GM23248 (cell line): Measurements from ENCODE around the gene NTHL1. TPM values are rescaled to one million over a fixed set of nuclear protein-coding genes. Genes with fewer than 3 reads are reported as not detected.

Experiments used
- DNase-seq: peaks from one replicate; pipeline ENCODE4 v3.0.0-alpha.2; 2015
- H2AFZ ChIP-seq: fragments of 200-600 bp; sonication (generic); 2 replicates; pipeline ENCODE4 v1.6.1; 2016; ENCODE audit warnings: antibody characterized with exemption
- H3F3A ChIP-seq: fragments of 200-600 bp; sonication (generic); 2 replicates; pipeline ENCODE4 v1.6.1; 2016; ENCODE audit warnings: mild to moderate bottlenecking, antibody characterized with exemption, mixed run types; ENCODE audit not compliant: insufficient read depth
- H3K27ac ChIP-seq: fragments of 200-600 bp; sonication (generic); 2 replicates; pipeline ENCODE4 v1.5.1; 2016; ENCODE audit warnings: mild to moderate bottlenecking
- H3K27me3 ChIP-seq: fragments of 200-600 bp; sonication (generic); replicated peaks from 2 replicates; pipeline ENCODE4 v1.6.1; 2016; ENCODE audit warnings: mild to moderate bottlenecking; ENCODE audit not compliant: insufficient read depth
- H3K36me3 ChIP-seq: fragments of 200-600 bp; sonication (generic); 2 replicates; pipeline ENCODE4 v1.6.1; 2016; ENCODE audit warnings: low read depth, mild to moderate bottlenecking
- H3K4me1 ChIP-seq: fragments of 200-600 bp; sonication (generic); 2 replicates; pipeline ENCODE4 v1.6.1; 2016; ENCODE audit warnings: mild to moderate bottlenecking; ENCODE audit not compliant: insufficient read depth
- H3K4me2 ChIP-seq: fragments of 200-600 bp; sonication (generic); one replicate; pipeline ENCODE4 v1.6.1; 2016; ENCODE audit warnings: mild to moderate bottlenecking; ENCODE audit not compliant: unreplicated experiment
- H3K4me3 ChIP-seq: fragments of 200-600 bp; sonication (generic); 2 replicates; pipeline ENCODE4 v1.5.1; 2016; ENCODE audit warnings: mild to moderate bottlenecking
- H3K79me2 ChIP-seq: fragments of 200-600 bp; sonication (generic); 2 replicates; pipeline ENCODE4 v1.6.1; 2016; ENCODE audit warnings: mild to moderate bottlenecking; ENCODE audit not compliant: insufficient read depth
- H3K9ac ChIP-seq: fragments of 200-600 bp; sonication (generic); 2 replicates; pipeline ENCODE4 v1.6.1; 2016; ENCODE audit warnings: mild to moderate bottlenecking
- H3K9me2 ChIP-seq: fragments of 200-600 bp; sonication (generic); 2 replicates; pipeline ENCODE4 v1.6.1; 2016; ENCODE audit warnings: mixed run types, mild to moderate bottlenecking, moderate library complexity; ENCODE audit not compliant: insufficient read depth
- H3K9me3 ChIP-seq: fragments of 200-600 bp; sonication (generic); one replicate; pipeline ENCODE4 v1.6.1; 2017; ENCODE audit warnings: low read depth
- H4K20me1 ChIP-seq: fragments of 200-600 bp; sonication (generic); 2 replicates; pipeline ENCODE4 v1.6.0; 2016; ENCODE audit not compliant: insufficient read depth
- EZH2 ChIP-seq: fragments of 200-600 bp; sonication (generic); IDR thresholded peaks from 2 replicates; pipeline ENCODE4 v1.6.1; 2018; ENCODE audit warnings: antibody characterized with exemption, mild to moderate bottlenecking; ENCODE audit not compliant: insufficient read depth, poor library complexity, severe bottlenecking
- EZH2phosphoT487 ChIP-seq: fragments of 200-600 bp; sonication (generic); IDR thresholded peaks from 2 replicates; pipeline ENCODE4 v1.6.1; 2018; ENCODE audit warnings: antibody characterized with exemption, moderate library complexity, mild to moderate bottlenecking, low read depth; ENCODE audit not compliant: insufficient read depth
- WGBS, 2 experiments: methylation state at CpG; one replicate each; pipeline ENCODE4 v1.1.6; 2015 to 2017; ENCODE audit warnings: low lambda C conversion rate in 2 of 2, low coverage in 1 of 2; ENCODE audit errors: missing lambda C conversion rate in 2 of 2; 5-methylcytosine and 5-hydroxymethylcytosine counted together
- in situ Hi-C: fragments of 300-500 bp; cut with MboI; formaldehyde crosslinking; loops from 2 replicates; pipeline ENCODE4 v1.15.0; 2020
- polyA plus RNA-seq: library from polyadenylated mRNA; unstranded; fragments of >200 nt; fragmentation: Nextera tagmentation; extraction: Ambion mirVana; gene quantifications from 2 replicates; pipeline ENCODE4 v1.2.1, GENCODE V29; 2016
- total RNA-seq: library from RNA; depleted of rRNA; stranded (reverse); fragments of >200 nt; shearing (Covaris generic); gene quantifications from 2 replicates; pipeline ENCODE4 v1.2.3, GENCODE V29; 2014

NTHL1 gene
- total and polyA plus RNA-seq, 2 experiments from 2014 or later = 20.3 to 22.8 TPM

GRCh38 chr16:2076072-2076865 is 28.6 kb upstream of the NTHL1 start:
- no peak for DNase-seq
- Histone ChIP-seq H4K20me1 (no peaks in the 10 kb centered on the region), H3K27me3 (no peaks in the 10 kb centered on the region), H3K79me2 (no peaks in the 10 kb centered on the region), H3F3A (no peaks in the 10 kb centered on the region), H3K9ac (no peak overlapping the region), H3K9me2 (no peaks in the 10 kb centered on the region), H3K4me1 (no peaks in the 10 kb centered on the region), H3K27ac (no peak overlapping the region), H3K4me2 (no peak overlapping the region), H3K9me3 (no peaks in the 10 kb centered on the region), H3K4me3 (no peak overlapping the region), H2AFZ (no peak overlapping the region), H3K36me3 (no peaks in the 10 kb centered on the region; the same call in 1 of the 2 replicates)
- in situ Hi-C loops = no loop called here
- WGBS, 2 experiments = 95 to 96% methylated on average over 26 of the region's 28 CpGs
- TF ChIP-seq EZH2 (no peak), EZH2phosphoT487 (no peak)

- H3F3A ChIP-seq = no peaks in the 10 kb centered on the region
- 92 to 93% methylated on average over 20 to 22 of the region's 24 CpGs for WGBS, 2 experiments
- H3K9me2 ChIP-seq = no peaks in the 10 kb centered on the region
- H3K9me3 ChIP-seq = no peaks in the 10 kb centered on the region
- no peak overlapping the region for H3K4me3 ChIP-seq
- H3K9ac ChIP-seq = no peak overlapping the region
- H3K36me3 ChIP-seq = no peaks in the 10 kb centered on the region; the same call in 1 of the 2 replicates
- H2AFZ ChIP-seq = no peak overlapping the region
- TF ChIP-seq EZH2phosphoT487 (no peak), EZH2 (no peak)
- in situ Hi-C loops = no loop called here
- no peaks in the 10 kb centered on the region for H3K27me3 ChIP-seq
- no peak overlapping the region for H3K4me2 ChIP-seq
- no peak for DNase-seq
- no peaks in the 10 kb centered on the region for H3K79me2 ChIP-seq
- no peaks in the 10 kb centered on the region for H3K4me1 ChIP-seq
- no peaks in the 10 kb centered on the region for H4K20me1 ChIP-seq
- H3K27ac ChIP-seq = no peak overlapping the region
Measured at GRCh38 chr16:2075631-2076030, 28.0 kb upstream of the NTHL1 start.

GRCh38 chr16:2074071-2074470 is 26.4 kb upstream of the NTHL1 start:
- Histone ChIP-seq H3K27me3 (no peaks in the 10 kb centered on the region), H3K4me2 (no peak overlapping the region), H2AFZ (no peak overlapping the region), H3K36me3 (no peaks in the 10 kb centered on the region; the same call in 1 of the 2 replicates), H3K79me2 (no peaks in the 10 kb centered on the region), H4K20me1 (no peaks in the 10 kb centered on the region), H3K9me2 (no peaks in the 10 kb centered on the region), H3K4me1 (no peaks in the 10 kb centered on the region), H3K4me3 (no peak overlapping the region), H3K27ac (no peak overlapping the region), H3F3A (no peaks in the 10 kb centered on the region), H3K9ac (no peak overlapping the region), H3K9me3 (no peaks in the 10 kb centered on the region)
- DNase-seq = no peak
- in situ Hi-C loops = no loop called here
- 93 to 96% methylated on average over 20 of the region's 20 CpGs for WGBS, 2 experiments
- TF ChIP-seq EZH2 = no peak
- no peak for TF ChIP-seq EZH2phosphoT487

- H3K36me3 ChIP-seq = peaks cover 6% of the 10 kb centered on the region; the same call in 1 of the 2 replicates
- no peaks in the 10 kb centered on the region for H3K79me2 ChIP-seq
- no peak overlapping the region for H2AFZ ChIP-seq
- H3K9ac ChIP-seq = no peak overlapping the region
- in situ Hi-C loops = no loop called here
- 89 to 92% methylated on average over 8 of the region's 8 CpGs for WGBS, 2 experiments
- H3K27me3 ChIP-seq = no peaks in the 10 kb centered on the region
- DNase-seq = no peak
- TF ChIP-seq EZH2 = no peak
- TF ChIP-seq EZH2phosphoT487 = no peak
- H3K4me3 ChIP-seq = no peak overlapping the region
- H3F3A ChIP-seq = no peaks in the 10 kb centered on the region
- no peak overlapping the region for H3K4me2 ChIP-seq
- H3K4me1 ChIP-seq = no peaks in the 10 kb centered on the region
- H3K9me2 ChIP-seq = no peaks in the 10 kb centered on the region
- H3K27ac ChIP-seq = no peak overlapping the region
- H3K9me3 ChIP-seq = no peaks in the 10 kb centered on the region
- H4K20me1 ChIP-seq = no peaks in the 10 kb centered on the region
Measured at GRCh38 chr16:2072926-2073325, 25.3 kb upstream of the NTHL1 start.
